ENCODE results near the gene NFKBIA. TPM values are rescaled to one million over a fixed set of nuclear protein-coding genes. Genes with fewer than 3 reads are reported as not detected.

Gene NFKBIA
- total RNA-seq, 1 experiment from 2014 or later = 29.3 TPM

- CTCF ChIA-PET = interaction anchor here (0.6 kb wide), 1 partner anchor 968 kb away, joined by 3 read pairs; no protein-coding TSS in a partner anchor
- Mint-ChIP-seq H3K36me3 (peaks cover 34% of the 10 kb centered on the region), H3K9me3 (no peaks in the 10 kb centered on the region), H3K4me3 (no peak overlapping the region), H3K27ac (peak overlapping the region; percentile 74), H3K4me1 (peaks cover 45% of the 10 kb centered on the region), H3K27me3 (ENCODE audit: low read depth) (no peaks in the 10 kb centered on the region)
- TF ChIP-seq ELF4 (CRISPR knock-in tag; IDR thresholded peaks at IDR 0.05; ENCODE audit: low read depth) = no peak
- TF ChIP-seq, protein P1, sequence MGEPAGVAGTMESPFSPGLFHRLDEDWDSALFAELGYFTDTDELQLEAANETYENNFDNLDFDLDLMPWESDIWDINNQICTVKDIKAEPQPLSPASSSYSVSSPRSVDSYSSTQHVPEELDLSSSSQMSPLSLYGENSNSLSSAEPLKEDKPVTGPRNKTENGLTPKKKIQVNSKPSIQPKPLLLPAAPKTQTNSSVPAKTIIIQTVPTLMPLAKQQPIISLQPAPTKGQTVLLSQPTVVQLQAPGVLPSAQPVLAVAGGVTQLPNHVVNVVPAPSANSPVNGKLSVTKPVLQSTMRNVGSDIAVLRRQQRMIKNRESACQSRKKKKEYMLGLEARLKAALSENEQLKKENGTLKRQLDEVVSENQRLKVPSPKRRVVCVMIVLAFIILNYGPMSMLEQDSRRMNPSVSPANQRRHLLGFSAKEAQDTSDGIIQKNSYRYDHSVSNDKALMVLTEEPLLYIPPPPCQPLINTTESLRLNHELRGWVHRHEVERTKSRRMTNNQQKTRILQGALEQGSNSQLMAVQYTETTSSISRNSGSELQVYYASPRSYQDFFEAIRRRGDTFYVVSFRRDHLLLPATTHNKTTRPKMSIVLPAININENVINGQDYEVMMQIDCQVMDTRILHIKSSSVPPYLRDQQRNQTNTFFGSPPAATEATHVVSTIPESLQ (CRISPR knock-in tag; IDR thresholded peaks at IDR 0.05) = no peak
- ATAC-seq = no peak
- POLR2A ChIA-PET = interaction anchor here (1.0 kb wide), 1 partner anchor 66 kb away, joined by 3 read pairs; no protein-coding TSS in a partner anchor
- no peak for DNase-seq (ENCODE audit: low spot score)
Measured at GRCh38 chr14:35399083-35399937, 5.2 kb downstream of the NFKBIA start.

DNA sequence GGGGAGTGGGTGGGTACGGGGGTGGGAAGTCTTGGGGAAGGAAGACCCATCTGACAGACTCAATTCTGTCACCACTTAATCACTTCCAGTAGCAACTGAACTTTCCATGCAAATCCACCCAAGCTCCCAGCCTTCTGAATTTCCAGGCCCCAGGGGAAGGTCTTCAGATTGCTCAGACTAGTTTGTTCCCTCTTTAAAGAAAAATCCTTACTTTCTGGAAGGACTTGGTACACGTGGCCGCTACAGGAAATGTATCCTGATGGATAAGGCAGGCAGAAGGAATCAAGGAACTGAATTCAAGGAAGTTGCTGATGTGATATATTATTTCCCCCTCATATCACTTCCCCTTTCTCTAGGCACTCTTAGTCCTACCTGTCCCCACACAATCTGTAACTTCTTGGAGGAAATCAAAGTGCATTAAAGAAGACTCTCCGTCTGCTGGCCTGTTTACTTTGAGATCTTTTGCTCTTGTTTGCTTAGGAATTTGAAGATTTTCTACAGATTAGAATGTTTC, 6.4 kb downstream of the NFKBIA start:
- no peak overlapping the region for H3K4me3 Mint-ChIP-seq
- ChIA-PET POLR2A (interaction anchor here (1.1 to 1.9 kb wide), 3 partner anchors 11 to 106 kb away, joined by 3 to 4 read pairs (median 4); partner anchors contain the start of gene PSMA6), CTCF (interaction anchor here (0.6 to 1.3 kb wide), 5 partner anchors 9 to 146 kb away, joined by 3 to 4 read pairs (median 3); no protein-coding TSS in a partner anchor)
- TF ChIP-seq ZNF671 (CRISPR knock-in tag; IDR thresholded peaks at IDR 0.05) = no peak
- TF ChIP-seq E2F4 (CRISPR knock-in tag; IDR thresholded peaks at IDR 0.05; ENCODE audit: borderline replicate concordance, low read depth) = no peak
- no peak for TF ChIP-seq ERG (CRISPR knock-in tag; IDR thresholded peaks at IDR 0.05)
- TF ChIP-seq CBFB (CRISPR knock-in tag; IDR thresholded peaks at IDR 0.05; ENCODE audit: low read depth) = no peak
- TF ChIP-seq, protein P2, sequence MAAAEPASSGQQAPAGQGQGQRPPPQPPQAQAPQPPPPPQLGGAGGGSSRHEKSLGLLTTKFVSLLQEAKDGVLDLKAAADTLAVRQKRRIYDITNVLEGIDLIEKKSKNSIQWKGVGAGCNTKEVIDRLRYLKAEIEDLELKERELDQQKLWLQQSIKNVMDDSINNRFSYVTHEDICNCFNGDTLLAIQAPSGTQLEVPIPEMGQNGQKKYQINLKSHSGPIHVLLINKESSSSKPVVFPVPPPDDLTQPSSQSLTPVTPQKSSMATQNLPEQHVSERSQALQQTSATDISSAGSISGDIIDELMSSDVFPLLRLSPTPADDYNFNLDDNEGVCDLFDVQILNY (CRISPR knock-in tag; IDR thresholded peaks at IDR 0.05) = no peak
- TF ChIP-seq ZNF512 (CRISPR knock-in tag; IDR thresholded peaks at IDR 0.05; ENCODE audit: borderline replicate concordance) = no peak
- TF ChIP-seq CDX4 (CRISPR knock-in tag; IDR thresholded peaks at IDR 0.05; ENCODE audit: borderline replicate concordance) = no peak
- TF ChIP-seq PRDM15 (CRISPR knock-in tag; IDR thresholded peaks at IDR 0.05) = no peak
- peaks cover 46% of the 10 kb centered on the region for H3K4me1 Mint-ChIP-seq
- no peaks in the 10 kb centered on the region for H3K9me3 Mint-ChIP-seq
- no peak for ATAC-seq
- peak overlapping the region; percentile 97 for H3K27ac Mint-ChIP-seq
- no peaks in the 10 kb centered on the region for H3K27me3 Mint-ChIP-seq (ENCODE audit: low read depth)
- no peak for DNase-seq (ENCODE audit: low spot score)
- peaks cover 29% of the 10 kb centered on the region for H3K36me3 Mint-ChIP-seq
